TTC549 (cell line): ENCODE measurements around the gene WNK4.

Experiments used
- FAIRE-seq: peaks from 2 replicates; lab custom pipeline; 2012; peaks lifted over from hg19 to GRCh38; lab: Jason Lieb, UNC

Gene WNK4

GRCh38 chr17:42772945-42773289, 7.5 kb upstream of the WNK4 start:
- no peak for FAIRE-seq

- no peak for FAIRE-seq
Measured at GRCh38 chr17:42773290-42774035, 6.9 kb upstream of the WNK4 start, which contains the start of gene VPS25. TSS of gene VPS25 (plus strand) at chr17:42773449. CDS start at chr17:42773476, 27 bp downstream.

GRCh38 chr17:42774066-42774745, 6.2 kb upstream of the WNK4 start:
- no peak for FAIRE-seq

- FAIRE-seq: no peak
Measured at GRCh38 chr17:42775534-42776098, 4.8 kb upstream of the WNK4 start.

- FAIRE-seq: no peak
Measured at GRCh38 chr17:42778570-42778969, 1.8 kb upstream of the WNK4 start.

- FAIRE-seq: no peak
Measured at GRCh38 chr17:42779304-42779935, 990 bp upstream of the WNK4 start.

- FAIRE-seq: no peak
Measured at GRCh38 chr17:42780851-42781638, 635 bp downstream of the WNK4 start.

GRCh38 chr17:42781639-42782165, 1.3 kb downstream of the WNK4 start:
- no peak for FAIRE-seq

- FAIRE-seq: no peak
Measured at GRCh38 chr17:42782166-42783061, 2.0 kb downstream of the WNK4 start.

- FAIRE-seq: no peak
Measured at GRCh38 chr17:42783062-42783790, 2.8 kb downstream of the WNK4 start.

GRCh38 chr17:42783791-42784138, 3.4 kb downstream of the WNK4 start:
- no peak for FAIRE-seq

GRCh38 chr17:42784409-42784808, 4.0 kb downstream of the WNK4 start:
- FAIRE-seq: no peak

GRCh38 chr17:42784811-42785592, 4.6 kb downstream of the WNK4 start:
- FAIRE-seq: no peak

- no peak for FAIRE-seq
Measured at GRCh38 chr17:42787266-42787665, 6.9 kb downstream of the WNK4 start.

GRCh38 chr17:42791948-42792347, 11.5 kb downstream of the WNK4 start:
- FAIRE-seq: no peak

GRCh38 chr17:42792545-42792944, 12.1 kb downstream of the WNK4 start:
- FAIRE-seq: no peak

GRCh38 chr17:42795061-42795460, 14.7 kb downstream of the WNK4 start:
- no peak for FAIRE-seq

GRCh38 chr17:42795465-42795864, 15.1 kb downstream of the WNK4 start:
- FAIRE-seq: no peak

- no peak for FAIRE-seq
Measured at GRCh38 chr17:42796066-42796758, 15.8 kb downstream of the WNK4 start.
